ENCODE results near the gene SORCS2. TPM values are rescaled to one million over a fixed set of nuclear protein-coding genes. Genes with fewer than 3 reads are reported as not detected.

The SORCS2 gene
- total and polyA plus RNA-seq, 2 of the 13 experiments (the other 11 are each of a cell fraction or from before 2014, with no cell fraction given): 0.82 to 1.0 TPM

DNA sequence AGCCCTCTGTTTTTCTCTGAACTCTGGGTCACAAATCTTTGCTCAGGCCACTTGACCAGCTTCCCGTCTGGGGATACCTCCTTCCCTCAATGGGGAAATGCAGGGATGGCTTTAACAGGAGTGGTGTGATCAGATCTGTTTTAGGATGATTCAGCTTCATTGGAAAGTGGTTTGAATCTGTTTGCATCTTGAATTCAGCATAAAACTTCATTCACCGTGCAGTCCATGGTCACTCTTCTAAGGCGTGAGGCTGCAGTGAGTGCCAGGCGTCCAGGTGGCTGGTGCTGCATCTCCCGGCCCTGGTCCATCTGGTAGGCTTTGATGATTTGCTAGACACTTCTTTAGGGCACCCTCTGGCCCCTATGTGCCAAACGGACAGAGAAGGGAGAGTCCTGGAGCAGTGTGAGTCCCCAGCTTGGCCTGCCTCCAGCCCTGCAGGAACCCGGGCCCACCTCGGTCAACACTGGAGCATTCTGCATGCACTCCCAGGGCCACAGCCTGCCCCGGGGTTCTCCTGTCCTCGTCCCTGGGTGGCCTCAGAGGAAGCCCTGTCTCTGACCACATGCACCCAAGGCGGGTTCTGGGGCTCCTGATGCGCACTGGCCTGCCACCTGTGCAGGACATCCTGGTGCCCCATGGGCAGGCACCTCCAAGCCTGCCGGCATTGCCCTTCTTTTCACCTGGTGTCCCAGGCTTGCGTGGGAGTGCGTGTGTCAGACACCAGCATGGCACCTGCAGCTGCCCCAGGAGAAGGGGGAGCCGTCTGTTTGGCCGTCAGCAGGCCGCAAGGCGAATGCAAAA, 493.9 kb downstream of the SORCS2 start:
- H3K27me3 ChIP-seq (ENCODE audit: control insufficient read depth in 1 of 2, insufficient read depth in 2 of 2, low read length in 2 of 2): no peaks in the 10 kb centered on the region
- H3K36me3 ChIP-seq (replicated peaks in 1 of 2; ENCODE audit: control insufficient read depth in 1 of 2, insufficient read depth in 2 of 2, low read length in 2 of 2): no peaks in the 10 kb centered on the region
- intact Hi-C loops (cut with micrococcal nuclease; ENCODE audit: unreplicated experiment): no loop called here
- no peak overlapping the region for H3K9ac ChIP-seq (ENCODE audit: insufficient read depth, low read depth, low read length)
- ChIA-PET CTCF (ENCODE audit: low intra/inter-chr PET ratio, low total read pairs) (no interaction called here), POLR2A (no interaction called here)
- no peaks in the 10 kb centered on the region for H3K79me2 ChIP-seq (ENCODE audit: insufficient read depth, low read length)
- no peak overlapping the region for H3K4me3 ChIP-seq (replicated peaks in 1 of 3; ENCODE audit: insufficient read depth in 1 of 3, low read depth in 2 of 3, low read length in 3 of 3)
- no peak overlapping the region for H3K27ac ChIP-seq (ENCODE audit: extremely low read length, insufficient read depth, low read length)
- FAIRE-seq: no peak
- BruUV-seq (replicated peaks): no TSS peak
- TF ChIP-seq MED1 (CRISPR knock-in tag; IDR thresholded peaks at IDR 0.05) (no peak), HOXA9 (CRISPR knock-in tag; IDR thresholded peaks at IDR 0.05; ENCODE audit: borderline replicate concordance) (no peak), ZNF782 (CRISPR knock-in tag; IDR thresholded peaks at IDR 0.05; ENCODE audit: borderline replicate concordance) (no peak), NR3C1 (CRISPR knock-in tag; IDR thresholded peaks at IDR 0.05) (no peak), ZNF44 (CRISPR knock-in tag; IDR thresholded peaks at IDR 0.05) (no peak), ZNF331 (CRISPR knock-in tag; IDR thresholded peaks at IDR 0.05) (no peak), MEIS2 (CRISPR knock-in tag; IDR thresholded peaks at IDR 0.05) (no peak), AHR (CRISPR knock-in tag; IDR thresholded peaks at IDR 0.05) (no peak)
- TF ChIP-seq, protein P1, sequence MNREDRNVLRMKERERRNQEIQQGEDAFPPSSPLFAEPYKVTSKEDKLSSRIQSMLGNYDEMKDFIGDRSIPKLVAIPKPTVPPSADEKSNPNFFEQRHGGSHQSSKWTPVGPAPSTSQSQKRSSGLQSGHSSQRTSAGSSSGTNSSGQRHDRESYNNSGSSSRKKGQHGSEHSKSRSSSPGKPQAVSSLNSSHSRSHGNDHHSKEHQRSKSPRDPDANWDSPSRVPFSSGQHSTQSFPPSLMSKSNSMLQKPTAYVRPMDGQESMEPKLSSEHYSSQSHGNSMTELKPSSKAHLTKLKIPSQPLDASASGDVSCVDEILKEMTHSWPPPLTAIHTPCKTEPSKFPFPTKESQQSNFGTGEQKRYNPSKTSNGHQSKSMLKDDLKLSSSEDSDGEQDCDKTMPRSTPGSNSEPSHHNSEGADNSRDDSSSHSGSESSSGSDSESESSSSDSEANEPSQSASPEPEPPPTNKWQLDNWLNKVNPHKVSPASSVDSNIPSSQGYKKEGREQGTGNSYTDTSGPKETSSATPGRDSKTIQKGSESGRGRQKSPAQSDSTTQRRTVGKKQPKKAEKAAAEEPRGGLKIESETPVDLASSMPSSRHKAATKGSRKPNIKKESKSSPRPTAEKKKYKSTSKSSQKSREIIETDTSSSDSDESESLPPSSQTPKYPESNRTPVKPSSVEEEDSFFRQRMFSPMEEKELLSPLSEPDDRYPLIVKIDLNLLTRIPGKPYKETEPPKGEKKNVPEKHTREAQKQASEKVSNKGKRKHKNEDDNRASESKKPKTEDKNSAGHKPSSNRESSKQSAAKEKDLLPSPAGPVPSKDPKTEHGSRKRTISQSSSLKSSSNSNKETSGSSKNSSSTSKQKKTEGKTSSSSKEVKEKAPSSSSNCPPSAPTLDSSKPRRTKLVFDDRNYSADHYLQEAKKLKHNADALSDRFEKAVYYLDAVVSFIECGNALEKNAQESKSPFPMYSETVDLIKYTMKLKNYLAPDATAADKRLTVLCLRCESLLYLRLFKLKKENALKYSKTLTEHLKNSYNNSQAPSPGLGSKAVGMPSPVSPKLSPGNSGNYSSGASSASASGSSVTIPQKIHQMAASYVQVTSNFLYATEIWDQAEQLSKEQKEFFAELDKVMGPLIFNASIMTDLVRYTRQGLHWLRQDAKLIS (CRISPR knock-in tag; IDR thresholded peaks at IDR 0.05): no peak
- TF ChIP-seq, protein P2, sequence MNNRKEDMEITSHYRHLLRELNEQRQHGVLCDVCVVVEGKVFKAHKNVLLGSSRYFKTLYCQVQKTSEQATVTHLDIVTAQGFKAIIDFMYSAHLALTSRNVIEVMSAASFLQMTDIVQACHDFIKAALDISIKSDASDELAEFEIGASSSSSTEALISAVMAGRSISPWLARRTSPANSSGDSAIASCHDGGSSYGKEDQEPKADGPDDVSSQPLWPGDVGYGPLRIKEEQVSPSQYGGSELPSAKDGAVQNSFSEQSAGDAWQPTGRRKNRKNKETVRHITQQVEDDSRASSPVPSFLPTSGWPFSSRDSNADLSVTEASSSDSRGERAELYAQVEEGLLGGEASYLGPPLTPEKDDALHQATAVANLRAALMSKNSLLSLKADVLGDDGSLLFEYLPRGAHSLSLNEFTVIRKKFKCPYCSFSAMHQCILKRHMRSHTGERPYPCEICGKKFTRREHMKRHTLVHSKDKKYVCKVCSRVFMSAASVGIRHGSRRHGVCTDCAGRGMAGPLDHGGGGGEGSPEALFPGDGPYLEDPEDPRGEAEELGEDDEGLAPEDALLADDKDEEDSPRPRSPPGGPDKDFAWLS (CRISPR knock-in tag; IDR thresholded peaks at IDR 0.05; ENCODE audit: borderline replicate concordance): no peak
- ATAC-seq: no peak; the same call in 2 of the 3 replicates
- no peak overlapping the region for H3K4me2 ChIP-seq (ENCODE audit: low read depth, low read length)
- 0 out of 2 replicates have a peak, but pooled peaks cover 2% of the 10 kb centered on the region for H4K20me1 ChIP-seq (ENCODE audit: insufficient read depth, low read length)
- in situ Hi-C loops (cut with HindIII; ENCODE audit: extremely low pct_ligation_motif_present, low pct_unique_long_range_greater_than_20kb): no loop called here
- H3K9me3 ChIP-seq (ENCODE audit: low read length): peaks cover 18% of the 10 kb centered on the region
- H2AFZ ChIP-seq (ENCODE audit: low read length): no peak overlapping the region
- no peak for DNase-seq (ENCODE audit: low spot score)
- H3K4me1 ChIP-seq (ENCODE audit: insufficient read depth, low read length): no peaks in the 10 kb centered on the region
- 70% methylated on average over 12 of the region's 19 CpGs for WGBS (ENCODE audit: low lambda C conversion rate)
